ENCODE results near the gene TOMM22.

- TF ChIP-seq, protein P1, sequence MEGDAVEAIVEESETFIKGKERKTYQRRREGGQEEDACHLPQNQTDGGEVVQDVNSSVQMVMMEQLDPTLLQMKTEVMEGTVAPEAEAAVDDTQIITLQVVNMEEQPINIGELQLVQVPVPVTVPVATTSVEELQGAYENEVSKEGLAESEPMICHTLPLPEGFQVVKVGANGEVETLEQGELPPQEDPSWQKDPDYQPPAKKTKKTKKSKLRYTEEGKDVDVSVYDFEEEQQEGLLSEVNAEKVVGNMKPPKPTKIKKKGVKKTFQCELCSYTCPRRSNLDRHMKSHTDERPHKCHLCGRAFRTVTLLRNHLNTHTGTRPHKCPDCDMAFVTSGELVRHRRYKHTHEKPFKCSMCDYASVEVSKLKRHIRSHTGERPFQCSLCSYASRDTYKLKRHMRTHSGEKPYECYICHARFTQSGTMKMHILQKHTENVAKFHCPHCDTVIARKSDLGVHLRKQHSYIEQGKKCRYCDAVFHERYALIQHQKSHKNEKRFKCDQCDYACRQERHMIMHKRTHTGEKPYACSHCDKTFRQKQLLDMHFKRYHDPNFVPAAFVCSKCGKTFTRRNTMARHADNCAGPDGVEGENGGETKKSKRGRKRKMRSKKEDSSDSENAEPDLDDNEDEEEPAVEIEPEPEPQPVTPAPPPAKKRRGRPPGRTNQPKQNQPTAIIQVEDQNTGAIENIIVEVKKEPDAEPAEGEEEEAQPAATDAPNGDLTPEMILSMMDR (IDR thresholded peaks at IDR 0.05 in 8 of 11, conservative IDR thresholded peaks at IDR 0.05 in 3 of 11), result no peak
- TF ChIP-seq POLR2A (IDR thresholded peaks at IDR 0.05), result no peak
- no peak for TF ChIP-seq POLR2AphosphoS5 (IDR thresholded peaks at IDR 0.05)
These were observed 35.1 kb downstream of the TOMM22 start for GRCh38 chr22:38716826-38717225.
